K562 (cell line): Measurements from ENCODE around the gene DGKE. TPM values are rescaled to one million over a fixed set of nuclear protein-coding genes. Genes with fewer than 3 reads are reported as not detected.

Source experiments
- E4F1 ChIP-seq: fragments of 250-450 bp; sonication (Bioruptor Pico); IDR thresholded peaks from 2 replicates; pipeline ENCODE4 v1.5.0; 2021; ENCODE audit warnings: mild to moderate bottlenecking, borderline replicate concordance
- FOXO4 ChIP-seq: fragments of 450-650 bp; formaldehyde crosslinking; IDR thresholded peaks from 2 replicates; pipeline ENCODE4 v1.4.0; 2020; ENCODE audit warnings: mild to moderate bottlenecking, moderate library complexity
- FOXP1 ChIP-seq: sonication (generic); formaldehyde crosslinking; IDR thresholded peaks from 2 replicates; pipeline ENCODE4 v1.8.0; 2022; ENCODE audit warnings: mild to moderate bottlenecking, missing genetic modification reagents
- MAX ChIP-seq: sonication (generic); formaldehyde crosslinking; IDR thresholded peaks from 2 replicates; pipeline ENCODE4 v1.9.0; 2022; ENCODE audit warnings: mild to moderate bottlenecking, missing genetic modification reagents
- MTA2 ChIP-seq: fragments of 450-650 bp; IDR thresholded peaks from 2 replicates; pipeline ENCODE4 v1.6.1; 2016; ENCODE audit warnings: low read depth
- NFE2 ChIP-seq: IDR thresholded peaks from 2 replicates; pipeline ENCODE4 v1.6.1; 2014; ENCODE audit warnings: antibody characterized with exemption, low read depth
- RBM22 ChIP-seq: fragments of 200-400 bp; formaldehyde crosslinking; IDR thresholded peaks from 2 replicates; pipeline ENCODE4 v1.6.1; 2018; ENCODE audit warnings: low read length, low read depth; ENCODE audit not compliant: poor library complexity, severe bottlenecking
- REST ChIP-seq, 2 experiments: fragments of 450-650 bp; formaldehyde crosslinking in 1 of 2; IDR thresholded peaks; 2 replicates each; pipeline versions ENCODE4 v1.4.0 to v1.6.1; 2014 to 2020; ENCODE audit warnings: mild to moderate bottlenecking in 2 of 2, borderline replicate concordance in 1 of 2, low read depth in 1 of 2
- SP2 ChIP-seq: IDR thresholded peaks from 2 replicates; pipeline ENCODE4 v1.6.1; 2011; ENCODE audit warnings: mild to moderate bottlenecking, low read depth, low read length, moderate library complexity; ENCODE audit not compliant: poor library complexity, severe bottlenecking; ENCODE audit errors: extremely low read depth
- STAT5A ChIP-seq: IDR thresholded peaks from 2 replicates; pipeline ENCODE4 v1.6.1; 2012; ENCODE audit warnings: low read length, inconsistent platforms, borderline replicate concordance
- TBL1XR1 ChIP-seq, 2 experiments: IDR thresholded peaks; 2 replicates each; pipeline ENCODE4 v1.6.1; 2012; ENCODE audit warnings: improper control_type of control experiment in 2 of 2, low read length in 2 of 2, mild to moderate bottlenecking in 1 of 2
- ZBTB5 ChIP-seq: fragments of 450-650 bp; IDR thresholded peaks from 2 replicates; pipeline ENCODE4 v1.6.1; 2017; ENCODE audit warnings: antibody characterized with exemption
- polyA plus RNA-seq, 8 experiments: library from polyadenylated mRNA; depleted of rRNA in 4 of 8; stranded (reverse) in 5 of 8; unstranded in 3 of 8; fragments of >200 nt; fragmentation: Nextera tagmentation in 2 of 8; fragmentation: Illumina TruSeq in 1 of 8; extraction: Ambion mirVana in 2 of 8; extraction: Trizol in 1 of 8; gene quantifications; 2 replicates each; pipeline versions ENCODE4 v1.2.1 to v1.2.3, GENCODE V29; 2011 to 2014; ENCODE audit warnings: inconsistent platforms in 1 of 8, missing spikeins in 1 of 8
- total RNA-seq, 7 experiments: library from RNA; depleted of rRNA in 6 of 7; stranded (reverse); fragments of >200 nt in 6 of 7; fragmentation: Illumina TruSeq in 2 of 7; extraction: Trizol in 2 of 7; gene quantifications; 2 replicates each; pipeline versions ENCODE4 v1.2.1 to v1.2.3, GENCODE V29; 2011 to 2021; ENCODE audit warnings: low replicate concordance in 1 of 7

DGKE gene
- total and polyA plus RNA-seq, 9 of the 15 experiments (the other 6 are each of a cell fraction or from before 2014, with no cell fraction given): 1.3 to 9.9 (median 5.9) TPM

GRCh38 chr17:56913867-56914580 lies 80.1 kb downstream of the DGKE start, which contains the start of gene TRIM25 (continued):
- peak; percentile 90 for TF ChIP-seq MAX
- peak; percentile 95 for TF ChIP-seq RBM22
- TF ChIP-seq MTA2: no peak
- no peak for TF ChIP-seq ZBTB5
- peak; percentile 73 for TF ChIP-seq REST (IDR thresholded peaks at IDR 0.05; ENCODE audit: borderline replicate concordance)
- TF ChIP-seq REST (CRISPR knock-in tag; IDR thresholded peaks at IDR 0.05; ENCODE audit: low read depth): peak; percentile 58
- peak; percentile 24 to 50; a peak in 1 of 4 replicates for TF ChIP-seq TBL1XR1 (IDR thresholded peaks at IDR 0.05; ENCODE audit: low read length in 2 of 2)
- peak; percentile 91; the same call in 1 of the 2 replicates for TF ChIP-seq FOXP1
- no peak for TF ChIP-seq SP2
- TF ChIP-seq E4F1 (CRISPR knock-in tag): no peak
- TF ChIP-seq NFE2: no peak
- no peak for TF ChIP-seq STAT5A
- TF ChIP-seq FOXO4: no peak
